Measurements from ENCODE around the gene CCDC63. TPM values are rescaled to one million over a fixed set of nuclear protein-coding genes. Genes with fewer than 3 reads are reported as not detected.
"Not testable (repeated sequence)": the region's sequence is repeated elsewhere in the genome, so short reads cannot be mapped to it uniquely, and the experiment has no call there.

Gene CCDC63
- total and polyA plus RNA-seq, 8 donors, result not detected

- no peak overlapping the region for H3K4me3 ChIP-seq
- intact Hi-C loops (cut with DNase I), result no loop called here
- no peak overlapping the region for H3K27ac ChIP-seq
- no peaks in the 10 kb centered on the region for H3K36me3 ChIP-seq
- no peak for ATAC-seq
- H3K9me3 ChIP-seq, result peaks cover 0 to 31% of the 10 kb centered on the region in 2 donors
- no peaks in the 10 kb centered on the region for H3K4me1 ChIP-seq
- TF ChIP-seq CTCF (IDR thresholded peaks at IDR 0.05), result no peak
- DNase-seq, result no peak
- no peaks in the 10 kb centered on the region for H3K27me3 ChIP-seq
Observed at GRCh38 chr12:110948041-110948440, 101.3 kb downstream of the CCDC63 start.

GRCh38 chr12:110950466-110950865 is 103.7 kb downstream of the CCDC63 start:
- ATAC-seq; intact Hi-C loops (cut with DNase I): not testable (repeated sequence)

GRCh38 chr12:110950867-110951266 is 104.1 kb downstream of the CCDC63 start:
- ATAC-seq; H3K4me3 ChIP-seq; H3K27me3 ChIP-seq; intact Hi-C loops (cut with DNase I); H3K36me3 ChIP-seq; H3K4me1 ChIP-seq; DNase-seq; H3K27ac ChIP-seq: not testable (repeated sequence)
- peaks cover 0 to 24% of the 10 kb centered on the region in 2 donors for H3K9me3 ChIP-seq

More at GRCh38 chr12:110950466-110950865, 103.7 kb downstream of the CCDC63 start:
- not testable (repeated sequence) for H3K27ac ChIP-seq, H3K4me1 ChIP-seq, DNase-seq, H3K27me3 ChIP-seq, H3K4me3 ChIP-seq, H3K36me3 ChIP-seq
- peaks cover 0 to 28% of the 10 kb centered on the region in 2 donors for H3K9me3 ChIP-seq

Other genes with a start within 250 kb of the CCDC63 start
- gene TCTN1, start 232.9 kb upstream of the CCDC63 start, total RNA-seq, result 10 to 100 TPM; 34.1 to 44.5 TPM
- 10 to 100 TPM; 64.0 to 84.3 (median 76.9) TPM for gene TCTN1, start 232.9 kb upstream of the CCDC63 start, polyA plus RNA-seq (ENCODE audit: insufficient read length in 6 of 6)
- gene HVCN1, start 157.9 kb upstream of the CCDC63 start, total RNA-seq, result 10 to 100 TPM; 10.7 to 12.4 TPM
- 10 to 100 TPM; 15.5 to 19.3 (median 17.8) TPM for gene HVCN1, start 157.9 kb upstream of the CCDC63 start, polyA plus RNA-seq (ENCODE audit: insufficient read length in 6 of 6)
- 100 to 1,000 TPM in 1 of 2 donors, 10 to 100 TPM in 1; 86.8 to 104 TPM for gene PPP1CC, start 104.1 kb upstream of the CCDC63 start, total RNA-seq
- 100 to 1,000 TPM; 172 to 208 (median 189) TPM for gene PPP1CC, start 104.1 kb upstream of the CCDC63 start, polyA plus RNA-seq (ENCODE audit: insufficient read length in 6 of 6)
- 1 to 10 TPM; 2.2 to 3.0 TPM for gene MYL2, start 73.6 kb downstream of the CCDC63 start, total RNA-seq
- 1 to 10 TPM in 1 of 6 donors, not detected in 5; 2.0 TPM for gene MYL2, start 73.6 kb downstream of the CCDC63 start, polyA plus RNA-seq (ENCODE audit: insufficient read length in 6 of 6)
- under 1 TPM; 0.08 to 0.09 TPM for gene CUX2, start 187.2 kb downstream of the CCDC63 start, total RNA-seq
- under 1 TPM; 0.26 to 0.70 (median 0.29) TPM for gene CUX2, start 187.2 kb downstream of the CCDC63 start, polyA plus RNA-seq (ENCODE audit: insufficient read length in 6 of 6)

Data from left lung (tissue), 10 donors.